GM19452 (cell line): ENCODE data around the gene CFAP54.
A peak's percentile ranks its signal among the peaks of the same experiment; 100 is the strongest.
"Not testable (repeated sequence)": the region's sequence is repeated elsewhere in the genome, so short reads cannot be mapped to it uniquely, and the experiment has no call there.

Experiments
- ATAC-seq: cut with Tn5 transposase; IDR thresholded peaks from one replicate; pipeline ENCODE4 v1.9.1; 2021; ENCODE audit not compliant: unreplicated experiment

CFAP54 gene

DNA sequence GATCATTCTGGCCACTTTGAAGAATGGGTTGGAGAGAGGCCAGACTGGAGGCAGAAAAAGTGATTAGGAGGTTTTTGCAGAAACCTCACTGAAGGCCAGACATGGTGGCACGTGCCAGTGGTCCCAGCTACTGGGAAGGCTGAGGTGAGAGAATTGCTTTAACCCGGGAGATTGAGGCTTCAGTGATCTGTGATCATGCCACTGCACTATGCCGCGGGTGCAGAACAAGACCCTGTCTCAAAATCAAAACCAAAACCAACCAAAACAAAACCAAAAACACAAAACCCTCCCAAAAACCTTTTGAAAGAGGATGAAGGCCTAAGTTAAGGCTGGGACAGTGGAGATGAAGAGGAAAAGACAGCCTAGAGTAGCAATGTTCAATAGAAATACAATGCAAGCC lies 15.2 kb upstream of the CFAP54 start:
- ATAC-seq = no peak

DNA sequence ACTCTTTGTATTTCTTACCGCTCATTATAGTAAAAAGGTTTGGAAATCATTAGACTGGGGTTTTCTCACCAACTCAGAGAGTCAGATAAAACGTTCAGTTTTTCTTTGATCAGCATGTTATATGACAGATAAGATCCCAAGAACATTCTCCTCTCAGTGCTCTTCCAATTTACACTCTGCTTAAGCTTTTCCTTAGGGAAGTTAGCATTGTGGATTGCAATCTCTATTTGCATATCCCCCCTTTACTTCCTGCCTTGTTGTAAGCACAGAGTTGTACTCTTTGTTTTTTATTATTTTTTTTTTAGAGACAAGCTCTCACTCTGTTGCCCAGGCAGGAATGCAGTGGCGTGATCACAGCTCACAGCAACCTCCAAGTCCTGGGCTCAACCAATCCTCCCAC lies 11.4 kb upstream of the CFAP54 start:
- no peak for ATAC-seq

DNA sequence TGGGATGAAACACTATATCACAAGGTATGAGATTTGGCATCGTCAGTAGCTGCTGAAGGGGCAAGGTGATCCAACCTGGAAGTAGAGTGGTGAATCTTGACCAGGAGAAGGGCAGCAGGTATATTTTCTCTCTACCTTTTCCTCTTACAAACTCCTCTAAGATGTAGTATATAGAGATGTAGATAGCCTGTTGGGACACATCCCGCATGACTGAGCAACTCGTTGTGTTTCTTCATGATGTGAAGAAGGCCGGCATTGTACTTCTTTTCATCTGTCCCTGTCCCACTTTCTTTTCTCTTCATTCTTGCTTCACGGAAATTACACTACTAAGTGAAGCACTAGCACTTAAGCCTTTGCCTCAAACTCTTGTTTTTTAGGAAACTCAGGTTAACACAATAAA lies 7.3 kb upstream of the CFAP54 start:
- ATAC-seq = no peak

DNA sequence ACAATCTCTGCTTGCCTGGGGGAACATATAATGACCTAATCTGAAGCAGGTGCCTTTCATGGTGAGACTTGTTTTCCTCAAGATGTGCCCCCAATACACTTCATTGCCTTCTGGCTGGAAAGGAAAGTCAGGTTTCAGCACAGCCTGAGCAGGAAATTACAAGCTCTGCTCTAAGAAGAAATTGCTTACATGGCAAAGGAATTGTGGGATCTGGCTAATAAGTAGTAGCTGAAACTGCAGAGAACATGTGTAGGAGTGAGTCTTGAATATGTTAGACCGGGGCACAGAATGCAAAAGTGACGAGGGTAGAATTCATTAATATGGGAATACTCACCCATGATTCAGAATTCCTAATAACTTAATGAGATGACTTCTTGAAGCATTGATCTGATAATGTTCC lies 6.3 kb upstream of the CFAP54 start:
- no peak for ATAC-seq

DNA sequence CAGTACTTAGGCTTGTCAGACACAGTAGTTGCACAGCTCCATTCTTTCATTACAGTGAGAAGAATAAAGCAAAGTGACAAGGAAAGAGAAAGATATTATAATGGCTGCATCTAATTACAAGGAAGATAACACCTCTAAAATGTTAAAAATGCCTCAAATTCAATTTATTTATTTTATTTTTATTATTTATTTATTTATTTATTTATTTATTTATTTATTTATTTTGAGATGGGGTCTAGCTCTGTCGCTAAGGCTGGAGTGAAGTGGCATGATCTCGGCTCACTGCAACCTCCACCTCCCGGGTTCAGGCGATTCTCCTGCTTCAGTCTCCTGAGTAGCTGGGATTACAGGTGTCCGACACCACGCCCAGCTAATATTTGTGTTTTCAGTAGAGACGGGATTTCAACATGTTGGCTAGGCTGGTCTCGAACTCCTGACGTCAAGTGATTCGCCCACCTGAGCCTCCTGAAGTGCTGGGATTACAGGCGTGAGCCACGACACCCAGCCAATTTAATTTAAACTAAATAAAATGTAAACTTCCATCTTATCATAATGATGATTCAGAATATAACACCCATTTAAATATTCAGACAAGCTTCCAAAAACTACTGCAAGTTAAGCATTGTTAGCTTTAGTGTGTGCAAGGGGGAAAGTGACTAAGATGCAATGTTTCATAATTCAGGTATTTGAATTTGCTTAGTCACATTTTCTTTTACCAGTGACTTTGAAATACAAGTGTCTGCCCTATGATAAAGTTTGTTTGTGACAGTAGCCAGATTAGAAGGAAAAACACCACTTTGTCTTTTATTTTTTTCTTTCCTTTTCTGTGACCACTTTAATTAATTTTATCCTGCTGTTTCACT lies 2.4 kb upstream of the CFAP54 start:
- no peak for ATAC-seq

DNA sequence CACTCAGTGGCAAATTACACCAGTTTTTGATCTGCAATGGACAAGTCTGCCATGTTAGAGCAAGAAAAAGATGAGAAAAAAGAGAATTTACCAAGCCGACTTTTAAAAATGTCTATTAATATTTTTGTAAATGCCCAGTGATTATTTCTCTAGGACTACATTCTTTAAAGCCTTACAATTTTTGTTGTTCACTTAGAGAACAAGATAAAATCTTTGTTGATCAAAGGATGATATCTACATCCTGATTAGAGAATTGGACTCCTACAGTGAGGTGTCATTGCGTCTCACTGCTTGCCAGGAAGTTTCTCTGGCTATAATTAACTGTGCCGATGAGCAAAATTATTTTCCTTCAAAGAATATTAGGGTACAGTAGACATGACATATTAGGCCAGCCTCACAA lies 1.7 kb upstream of the CFAP54 start:
- no peak for ATAC-seq

DNA sequence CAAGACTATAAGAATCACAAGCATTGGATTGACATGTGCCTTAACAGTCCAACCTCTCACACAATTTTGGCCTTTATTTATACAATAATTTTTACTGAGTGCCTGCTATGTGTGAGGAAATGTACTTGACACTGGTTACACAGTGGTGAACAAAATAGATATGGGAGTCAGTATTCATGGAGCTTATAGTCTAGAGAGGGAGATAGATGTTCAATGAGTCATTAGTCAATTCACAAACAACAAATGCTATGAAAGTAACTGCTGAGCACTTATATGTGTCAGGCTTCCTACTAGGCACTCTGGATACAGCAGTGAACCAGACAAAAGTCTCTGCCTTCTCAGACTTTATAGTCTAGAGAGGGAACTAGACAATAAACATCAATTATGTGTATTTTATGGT lies 3.7 kb downstream of the CFAP54 start:
- no peak for ATAC-seq

DNA sequence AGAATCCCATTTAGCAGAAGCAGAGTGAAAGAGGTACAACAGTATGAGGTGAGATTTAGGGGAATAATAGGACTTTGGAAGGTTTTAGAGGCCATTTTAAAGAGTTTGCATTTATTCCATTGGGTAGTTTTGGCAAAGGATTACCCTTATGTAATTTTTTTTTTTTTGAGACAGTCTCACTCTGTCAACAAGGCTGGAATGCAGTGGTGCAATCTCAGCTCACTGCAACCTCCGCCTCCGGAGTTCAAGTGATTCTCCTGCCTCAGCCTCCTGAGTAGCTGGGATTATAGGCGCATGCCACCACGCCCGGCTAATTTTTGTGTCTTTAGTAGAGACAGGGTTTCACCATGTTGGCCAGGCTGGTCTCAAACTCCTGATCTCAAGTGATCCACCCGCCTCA lies 4.8 kb downstream of the CFAP54 start:
- not testable (repeated sequence) for ATAC-seq

DNA sequence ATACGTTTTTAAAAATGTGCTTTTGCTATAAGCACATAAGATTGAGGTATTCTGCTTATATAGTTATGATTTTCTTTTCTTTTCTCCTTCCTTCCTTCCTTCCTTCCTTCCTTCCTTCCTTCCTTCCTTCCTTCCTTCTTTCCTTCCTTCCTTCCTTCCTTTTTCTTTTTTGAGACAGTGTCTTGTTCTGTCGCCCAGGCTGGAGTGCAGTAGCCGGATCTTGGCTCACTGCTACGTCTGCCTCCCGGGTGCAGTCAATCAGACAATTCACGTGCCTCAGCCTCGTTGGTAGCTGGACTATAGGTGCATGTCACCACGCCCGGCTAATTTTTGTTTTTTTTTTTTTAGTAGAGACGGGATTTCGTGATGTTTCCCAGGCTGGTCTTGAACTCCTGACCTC lies 5.8 kb downstream of the CFAP54 start:
- no peak for ATAC-seq

DNA sequence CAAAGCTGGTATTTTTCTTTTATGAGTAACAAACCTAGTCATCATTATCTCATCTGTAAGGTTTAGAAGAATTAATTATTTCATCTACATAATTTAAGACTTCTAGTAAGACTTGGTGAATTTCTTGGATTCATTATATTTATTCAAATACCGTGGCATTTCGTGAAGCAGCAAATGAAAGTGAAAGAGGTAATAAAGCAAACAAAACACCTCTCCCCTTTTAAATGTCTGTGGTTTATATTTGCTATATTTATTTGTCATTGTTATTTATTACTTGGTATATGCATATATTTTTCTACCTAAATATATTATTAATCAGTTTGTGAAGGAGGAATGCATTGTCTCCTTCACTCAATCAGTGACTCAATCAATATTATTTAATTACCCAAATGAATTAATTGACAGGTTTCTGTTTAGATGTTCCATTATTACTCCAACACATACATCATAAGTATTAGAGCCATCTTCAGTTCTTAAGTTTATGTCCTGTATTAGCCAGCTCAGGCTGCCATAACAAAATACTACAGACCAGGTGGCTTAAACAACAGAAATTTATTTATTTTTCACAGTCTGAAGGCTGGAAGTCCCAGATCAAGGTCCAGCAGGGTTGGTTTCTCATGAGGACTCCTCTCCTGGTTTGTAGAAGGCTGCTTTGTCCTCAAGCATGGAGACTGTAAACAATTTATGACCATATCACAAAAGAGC lies 6.6 kb downstream of the CFAP54 start:
- ATAC-seq = peak; percentile 57

DNA sequence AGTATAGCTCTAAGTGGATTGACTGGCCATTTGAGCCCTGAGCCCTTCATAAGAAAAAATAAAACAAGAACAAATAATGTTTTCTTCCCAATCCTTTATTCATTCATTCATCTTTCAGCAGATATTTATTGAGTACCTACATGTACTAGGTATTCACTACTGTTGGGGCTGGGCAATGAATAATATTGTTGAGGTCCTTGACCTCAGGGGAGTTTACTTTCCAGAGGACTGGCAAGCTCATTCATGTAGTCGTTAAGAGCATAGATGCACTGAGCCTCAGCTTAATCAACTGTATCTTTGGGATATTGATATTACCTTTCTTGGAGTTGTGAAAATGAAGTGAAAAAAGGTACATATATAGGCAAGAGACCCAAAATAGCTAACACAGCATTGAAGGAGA lies 7.6 kb downstream of the CFAP54 start:
- no peak for ATAC-seq

DNA sequence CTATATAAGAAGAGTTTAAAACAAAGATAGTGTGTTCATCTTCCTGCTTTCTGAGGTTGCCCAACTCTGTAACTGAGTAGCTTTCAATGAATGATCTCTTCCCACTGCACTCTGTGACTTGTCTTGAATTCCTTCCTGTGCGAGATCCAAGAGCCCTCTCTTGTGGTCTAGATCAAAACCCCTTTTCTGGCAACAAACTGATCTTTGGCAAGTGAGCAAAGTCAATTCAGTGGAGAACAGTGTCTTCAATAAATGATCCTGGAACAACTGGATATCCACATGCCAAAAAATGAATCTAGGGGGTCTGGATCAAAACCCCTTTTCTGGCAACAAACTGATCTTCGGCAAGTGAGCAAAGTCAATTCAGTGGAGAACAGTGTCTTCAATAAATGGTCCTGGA lies 8.5 kb downstream of the CFAP54 start:
- no peak for ATAC-seq

DNA sequence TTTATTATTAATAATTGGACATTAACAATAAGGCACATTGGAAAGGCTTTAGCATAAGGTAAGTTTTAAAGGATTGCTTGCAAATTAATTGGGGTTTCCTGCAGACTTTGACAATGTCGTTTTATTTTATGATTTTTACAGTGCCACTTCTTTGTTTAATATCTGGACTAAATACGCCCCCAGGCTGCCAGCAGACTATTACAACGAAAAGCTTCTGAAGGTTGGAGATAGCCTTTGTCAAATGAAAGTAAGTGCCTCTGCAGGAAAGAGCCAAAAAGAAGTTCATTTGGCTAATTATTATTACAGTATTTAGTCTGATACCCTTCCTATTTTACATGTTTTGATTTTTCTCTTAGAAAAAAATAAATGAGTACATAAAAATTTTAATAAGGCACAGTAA lies 11.3 kb downstream of the CFAP54 start:
- peak; percentile 18 for ATAC-seq

DNA sequence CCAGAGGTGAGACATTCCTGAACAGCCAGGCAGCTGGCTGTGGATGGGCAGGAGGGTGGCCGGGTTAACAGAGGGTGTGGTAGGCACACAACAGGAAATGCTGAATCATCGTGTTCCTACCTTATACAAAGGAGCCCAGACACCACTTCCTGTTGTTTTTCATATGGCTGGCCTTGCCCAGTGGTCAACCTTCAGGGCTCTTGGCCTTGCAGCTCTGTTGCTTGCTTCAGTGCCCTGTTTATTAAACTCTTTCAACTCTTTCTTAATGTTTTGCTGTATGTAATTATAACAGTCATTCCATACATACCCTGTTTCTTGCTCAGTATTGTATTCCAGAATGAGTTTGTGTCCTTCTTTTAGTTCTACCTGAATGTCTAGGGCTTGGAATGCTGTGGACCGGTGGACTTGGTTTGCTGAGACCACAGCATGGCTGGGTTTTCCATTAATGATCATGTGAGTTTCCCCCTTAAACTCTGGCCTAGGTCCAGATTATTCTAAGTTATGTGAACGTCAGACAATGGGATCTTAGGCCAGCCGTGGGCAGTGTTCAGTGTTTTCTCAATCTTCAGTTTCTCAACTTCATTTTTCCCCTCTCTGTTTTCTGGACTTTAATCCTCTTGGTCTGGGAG lies 11.9 kb downstream of the CFAP54 start:
- ATAC-seq = peak; percentile 91

DNA sequence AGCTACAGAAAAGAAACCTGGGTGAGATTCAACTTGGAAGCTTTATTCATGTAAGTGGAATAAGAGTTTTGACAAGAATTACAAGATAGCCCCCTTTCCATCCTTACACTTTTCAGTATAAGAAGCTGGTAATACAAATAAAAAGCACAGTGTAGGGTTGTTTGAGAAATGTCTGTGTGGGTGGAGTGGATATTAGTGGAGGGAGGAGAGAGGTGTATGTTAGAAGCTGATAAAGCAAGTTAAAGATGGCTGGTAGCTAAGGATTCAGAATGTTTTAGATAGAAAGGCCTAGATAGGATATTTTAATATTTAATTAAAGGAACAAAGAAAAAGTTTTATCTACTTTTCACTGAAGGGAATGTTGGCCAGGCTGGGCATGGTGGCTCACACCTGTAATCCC lies 12.5 kb downstream of the CFAP54 start:
- no peak for ATAC-seq

DNA sequence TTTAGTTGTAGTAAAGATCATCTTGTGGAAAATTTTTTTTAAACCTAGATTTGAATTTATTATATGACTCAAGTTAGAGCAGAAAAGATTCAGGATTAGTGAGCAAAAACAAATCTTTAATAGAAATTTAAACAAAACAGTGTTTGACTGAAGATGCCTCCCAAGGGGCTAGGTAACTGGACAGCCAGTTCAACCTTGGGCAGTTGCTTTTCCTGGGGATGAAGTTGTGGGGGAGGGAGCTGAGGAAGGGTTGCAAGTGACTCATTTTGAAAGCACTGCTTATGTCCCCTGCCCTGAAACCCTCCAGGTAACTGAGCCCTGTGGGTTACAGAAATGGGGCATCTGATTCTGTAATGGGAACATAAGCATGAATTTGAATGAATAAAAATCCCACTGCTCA lies 13.1 kb downstream of the CFAP54 start:
- peak; percentile 54 for ATAC-seq

DNA sequence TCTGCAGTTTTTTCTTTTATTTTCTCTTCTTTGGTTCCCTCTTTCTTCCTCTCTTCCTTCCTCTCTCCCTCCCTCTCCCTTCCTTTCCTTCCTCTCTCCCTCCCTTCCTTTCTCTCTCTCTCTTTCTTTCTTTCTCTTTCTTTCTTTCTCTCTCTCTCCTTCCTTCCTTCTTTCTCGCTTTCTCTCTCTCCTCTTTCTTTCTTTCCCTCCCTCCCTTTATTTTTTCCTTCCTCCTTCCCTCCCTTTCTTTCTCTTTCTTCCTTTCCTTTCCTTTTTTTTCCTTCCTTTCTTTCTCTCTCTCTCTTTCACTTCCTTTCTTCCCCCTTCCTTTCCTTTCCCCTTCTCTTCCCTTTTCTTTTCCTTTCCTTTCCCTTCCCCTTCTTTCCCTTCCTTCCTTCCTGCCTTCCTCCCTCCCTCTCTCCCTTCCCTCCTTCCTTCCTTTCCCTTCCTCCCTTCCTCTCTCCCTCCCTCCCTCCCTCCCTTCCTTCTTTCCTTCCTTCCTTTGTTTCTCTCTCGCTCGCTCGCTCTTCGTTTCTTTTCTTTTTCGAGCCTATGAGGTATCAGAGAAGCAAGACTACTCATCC lies 13.7 kb downstream of the CFAP54 start:
- ATAC-seq = no peak

DNA sequence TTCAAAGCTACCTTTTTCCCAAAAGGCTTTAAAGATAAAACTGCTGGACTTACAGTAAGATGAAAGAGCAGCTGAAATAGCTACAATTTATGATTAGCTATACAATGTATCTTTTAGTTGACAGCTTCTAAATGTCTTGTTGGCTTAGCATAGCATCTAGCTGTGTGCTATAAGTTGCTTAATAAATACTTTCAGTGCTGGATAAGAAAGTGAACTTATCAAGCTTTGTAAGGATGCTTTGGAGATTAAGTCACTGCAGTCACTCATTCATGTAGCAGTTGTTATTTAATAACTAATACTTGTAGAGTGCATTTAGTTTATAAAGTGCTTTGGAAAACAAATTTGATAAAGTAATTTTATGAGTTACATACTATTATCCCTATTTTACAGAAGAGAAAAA lies 14.6 kb downstream of the CFAP54 start:
- no peak for ATAC-seq

DNA sequence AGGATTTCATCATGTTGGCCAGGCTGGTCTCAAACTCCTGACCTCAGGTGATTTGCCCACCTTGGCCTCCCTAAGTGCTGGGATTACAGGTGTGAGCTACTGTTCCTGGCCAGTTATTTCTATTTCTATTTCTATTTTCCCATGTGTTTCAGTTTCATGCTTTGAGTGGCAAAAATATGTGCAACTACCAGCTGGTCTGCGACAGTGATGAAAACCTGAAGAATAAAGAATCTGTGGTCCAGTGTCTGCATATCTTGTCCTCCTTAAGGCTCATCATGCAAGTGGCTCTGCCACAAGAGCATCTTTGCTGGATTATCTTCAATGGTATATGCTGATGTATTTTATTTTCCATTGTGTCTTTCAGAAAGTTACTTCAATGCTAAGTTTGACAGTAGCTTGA lies 17.4 kb downstream of the CFAP54 start:
- ATAC-seq = no peak

DNA sequence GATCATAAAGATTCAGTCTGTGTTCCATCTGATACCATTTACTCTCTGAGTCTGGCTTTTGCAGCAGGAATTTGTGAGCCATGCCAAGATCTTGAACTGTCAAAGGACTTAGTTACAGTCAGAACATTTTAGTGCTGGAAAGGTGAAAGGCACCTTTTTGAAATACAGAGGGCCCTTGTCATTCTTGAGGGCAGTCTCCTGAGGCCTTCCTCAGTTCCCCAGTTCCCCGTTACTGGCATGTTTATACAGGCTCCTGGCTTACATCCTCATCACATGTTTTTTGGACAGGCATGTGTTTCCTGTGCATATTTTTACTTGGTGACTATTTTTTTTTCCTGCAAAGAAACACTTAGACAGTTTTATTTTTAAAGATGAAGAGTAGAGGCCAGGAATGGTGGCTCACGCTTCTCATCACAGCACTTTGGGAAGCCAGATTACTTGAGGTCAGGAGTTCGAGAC lies 21.0 kb downstream of the CFAP54 start:
- ATAC-seq = no peak

DNA sequence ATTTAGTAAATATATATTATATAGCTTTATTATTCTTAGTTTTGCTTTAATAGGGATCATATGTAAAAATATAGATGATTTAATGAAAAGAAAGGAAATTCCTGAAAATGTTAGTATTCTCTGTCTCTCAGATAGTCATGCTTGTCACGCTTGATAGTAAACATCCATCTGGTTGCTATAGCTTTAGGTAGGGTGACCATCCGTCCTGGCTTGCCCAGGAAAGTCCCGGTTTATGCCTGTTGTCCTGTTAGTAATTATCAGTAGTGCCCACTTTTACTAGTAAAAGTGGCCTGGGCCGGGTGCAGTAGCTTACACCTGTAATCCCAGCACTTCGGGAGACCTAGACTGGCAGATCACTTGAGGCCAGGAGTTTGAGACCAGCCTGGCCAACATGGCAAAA lies 23.8 kb downstream of the CFAP54 start:
- no peak for ATAC-seq

DNA sequence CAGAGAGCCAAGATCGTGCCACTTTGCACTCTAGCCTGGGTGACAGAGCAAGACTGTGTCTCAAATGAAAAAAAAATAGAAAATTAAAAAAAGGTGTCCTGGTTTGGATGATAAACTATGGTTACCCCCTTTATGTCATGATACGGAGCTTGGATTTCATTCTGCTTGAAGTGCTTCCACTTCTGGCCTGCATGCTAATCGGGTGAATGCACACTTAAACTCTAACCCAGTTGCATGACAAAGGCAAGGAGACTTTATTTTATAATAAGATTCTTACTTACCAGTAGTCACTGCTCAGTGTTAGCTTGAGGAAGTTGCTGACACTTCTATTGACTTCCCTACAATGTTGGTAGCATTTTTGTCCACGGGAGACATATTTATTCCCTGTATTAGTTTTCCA lies 24.3 kb downstream of the CFAP54 start:
- no peak for ATAC-seq
